Hair follicle dermal papilla cell (primary cell): Measurements from ENCODE around the gene TM9SF3. TPM values are rescaled to one million over a fixed set of nuclear protein-coding genes. Genes with fewer than 3 reads are reported as not detected.

Experiments used
- small RNA-seq: library from RNA; depleted of rRNA; stranded (forward); fragments of <200 nt; gene quantifications from one replicate; pipeline ENCODE3, GENCODE V24; 2012
- total RNA-seq: library from RNA; depleted of rRNA; stranded (reverse); fragments of >200 nt; gene quantifications from 2 replicates; pipeline ENCODE4 v1.2.3, GENCODE V29; 2012

The TM9SF3 gene
- total RNA-seq = 102 and 116 TPM in 2 replicates

GRCh38 chr10:96586419-96587263 lies at the start of gene TM9SF3:
TM9SF3 (minus strand) TSS chr10:96587012; CDS start chr10:96586835, 177 bp downstream.

DNA sequence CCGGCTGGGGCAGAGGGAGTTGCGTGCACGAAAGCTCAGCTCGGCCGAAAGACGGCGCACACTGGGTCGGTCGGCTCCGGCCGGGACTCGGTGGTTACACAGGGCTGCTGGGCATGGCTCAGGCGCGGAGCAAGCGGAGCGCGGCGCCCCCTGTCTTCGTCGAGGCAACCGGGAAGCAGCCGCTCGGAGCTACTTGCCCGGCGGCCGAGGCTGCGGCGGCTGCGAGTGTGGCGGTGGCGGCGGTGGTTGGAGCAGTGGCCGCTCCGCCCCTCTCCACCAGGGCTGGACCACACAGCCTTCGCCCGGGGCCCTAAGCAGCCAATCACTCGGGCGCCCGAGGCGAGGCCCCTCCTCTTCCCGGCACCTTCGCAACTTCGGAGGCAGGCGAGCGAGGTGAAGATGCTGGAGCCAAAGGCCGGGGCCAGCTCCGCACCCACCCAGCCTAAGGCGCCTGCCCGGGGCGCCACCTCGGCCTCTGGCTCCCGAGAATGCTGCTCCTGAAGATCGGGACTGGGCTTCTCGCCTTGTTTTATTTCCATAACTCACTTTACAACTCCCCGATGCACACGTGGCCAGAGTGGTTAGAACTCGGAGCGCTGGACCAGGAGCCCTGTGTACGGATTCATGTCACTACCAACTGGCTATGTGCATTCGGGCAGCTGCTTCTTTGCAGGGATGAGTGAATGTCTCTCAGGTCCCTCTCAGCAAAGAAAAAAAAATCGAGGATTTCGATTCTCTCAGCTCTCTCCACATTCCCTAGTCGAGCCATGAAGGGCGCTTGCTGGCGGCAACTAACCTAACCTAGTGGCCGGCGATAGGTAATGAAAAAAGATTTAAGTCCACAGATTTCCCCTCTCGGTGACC lies 72.9 kb downstream of the TM9SF3 start, which contains the start of gene TLL2:
TLL2 (minus strand) TSS at position 229 of the 864 bp plus-strand sequence. CDS start 241 bp downstream, outside the sequence.

Small RNA genes lying within 50 kb of the gene (small RNA-seq; reads per million reads assigned to genes)
- gene RNA5SP324 = not detected

Other genes starting within 250 kb of the TM9SF3 start
- not detected in 2 replicates for gene OPALIN, start 228.0 kb downstream of the TM9SF3 start, total RNA-seq
- under 0.01 and 0.12 TPM in 2 replicates for gene TLL2, start 73.1 kb downstream of the TM9SF3 start, total RNA-seq
- not detected in 2 replicates for gene PIK3AP1, start 133.5 kb upstream of the TM9SF3 start, total RNA-seq
- 25.2 and 33.8 TPM in 2 replicates for gene LCOR, start 245.3 kb upstream of the TM9SF3 start, total RNA-seq